ENCODE measurements around the gene NUP210. TPM values are rescaled to one million over a fixed set of nuclear protein-coding genes. Genes with fewer than 3 reads are reported as not detected.

The NUP210 gene
- total RNA-seq, 1 experiment from 2014 or later = 11.4 TPM

GRCh38 chr3:13292375-13292774, 127.7 kb downstream of the NUP210 start:
- CTCF ChIA-PET = no interaction called here

DNA sequence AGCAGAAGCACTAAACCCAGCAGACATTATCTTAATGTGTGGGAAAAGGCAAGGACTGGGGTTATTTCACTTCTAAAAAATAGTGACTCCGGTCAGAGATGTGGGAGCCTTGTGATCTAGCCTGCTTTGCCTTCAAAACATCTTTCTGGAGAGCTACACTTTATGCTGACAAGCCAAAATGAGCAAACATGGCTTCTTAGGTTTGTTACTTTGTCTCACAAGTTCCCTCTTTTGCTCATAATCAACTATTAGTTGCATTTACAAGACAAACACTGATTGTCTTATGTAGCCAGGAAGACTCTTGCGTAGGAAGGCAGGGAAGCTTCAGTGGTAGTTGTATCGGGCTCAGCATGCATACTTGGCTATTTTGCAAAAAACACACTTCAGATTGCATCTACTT, 129.2 kb downstream of the NUP210 start:
- no peaks in the 10 kb centered on the region for H3K4me1 ChIP-seq (ENCODE audit: insufficient read depth, low read length, poor library complexity, severe bottlenecking)
- H3K27ac ChIP-seq (ENCODE audit: low read depth, low read length, poor library complexity, severe bottlenecking) = no peak overlapping the region
- no peak overlapping the region for H3K4me3 ChIP-seq (ENCODE audit: low read depth, low read length, poor library complexity, severe bottlenecking)
- H3K9me3 ChIP-seq (ENCODE audit: low read depth, low read length, poor library complexity, severe bottlenecking) = peaks cover 12% of the 10 kb centered on the region
- CTCF ChIA-PET = interaction anchor here (0.7 kb wide), 1 partner anchor 81 kb away, joined by 3 read pairs; no protein-coding TSS in a partner anchor
- no peak for TF ChIP-seq EZH2 (IDR thresholded peaks at IDR 0.05; ENCODE audit: borderline replicate concordance, low read depth, low read length, poor library complexity, severe bottlenecking)
- TF ChIP-seq CTCF (conservative IDR thresholded peaks at IDR 0.05; ENCODE audit: low read depth, low read length) = no peak
- no peaks in the 10 kb centered on the region for H3K36me3 ChIP-seq (ENCODE audit: insufficient read depth, low read length, poor library complexity, severe bottlenecking)
- intact Hi-C loops (cut with micrococcal nuclease; ENCODE audit: unreplicated experiment) = no loop called here
- H3K27me3 ChIP-seq (replicated peaks; ENCODE audit: insufficient read depth, low read depth, low read length, poor library complexity) = no peaks in the 10 kb centered on the region
- POLR2A ChIA-PET (ENCODE audit: low non-redundant PET) = no interaction called here
- DNase-seq (ENCODE audit: low spot score) = no peak
- no TSS peak for BruUV-seq (replicated peaks)

More at GRCh38 chr3:13292375-13292774, 127.7 kb downstream of the NUP210 start:
- no peak overlapping the region for H3K27ac ChIP-seq (ENCODE audit: low read depth, low read length, poor library complexity, severe bottlenecking)
- TF ChIP-seq CTCF (conservative IDR thresholded peaks at IDR 0.05; ENCODE audit: low read depth, low read length) (no peak), EZH2 (IDR thresholded peaks at IDR 0.05; ENCODE audit: borderline replicate concordance, low read depth, low read length, poor library complexity, severe bottlenecking) (no peak)
- no peak for DNase-seq (ENCODE audit: low spot score)
- no peak overlapping the region for H3K4me3 ChIP-seq (ENCODE audit: low read depth, low read length, poor library complexity, severe bottlenecking)
- no peaks in the 10 kb centered on the region for H3K27me3 ChIP-seq (replicated peaks; ENCODE audit: insufficient read depth, low read depth, low read length, poor library complexity)
- POLR2A ChIA-PET (ENCODE audit: low non-redundant PET) = no interaction called here
- intact Hi-C loops (cut with micrococcal nuclease; ENCODE audit: unreplicated experiment) = no loop called here
- BruUV-seq (replicated peaks) = no TSS peak
- no peaks in the 10 kb centered on the region for H3K36me3 ChIP-seq (ENCODE audit: insufficient read depth, low read length, poor library complexity, severe bottlenecking)
- H3K4me1 ChIP-seq (ENCODE audit: insufficient read depth, low read length, poor library complexity, severe bottlenecking) = no peaks in the 10 kb centered on the region
- no peaks in the 10 kb centered on the region for H3K9me3 ChIP-seq (ENCODE audit: low read depth, low read length, poor library complexity, severe bottlenecking)

GRCh38 chr3:13289771-13290285, 130.3 kb downstream of the NUP210 start:
- H3K27ac ChIP-seq (ENCODE audit: low read depth, low read length, poor library complexity, severe bottlenecking) = no peak overlapping the region
- BruUV-seq (replicated peaks) = no TSS peak
- peaks cover 13% of the 10 kb centered on the region for H3K9me3 ChIP-seq (ENCODE audit: low read depth, low read length, poor library complexity, severe bottlenecking)
- CTCF ChIA-PET = interaction anchor here (0.6 kb wide), 1 partner anchor 46 kb away, joined by 3 read pairs; no protein-coding TSS in a partner anchor
- H3K4me1 ChIP-seq (ENCODE audit: insufficient read depth, low read length, poor library complexity, severe bottlenecking) = no peaks in the 10 kb centered on the region
- H3K27me3 ChIP-seq (replicated peaks; ENCODE audit: insufficient read depth, low read depth, low read length, poor library complexity) = no peaks in the 10 kb centered on the region
- no peak overlapping the region for H3K4me3 ChIP-seq (ENCODE audit: low read depth, low read length, poor library complexity, severe bottlenecking)
- POLR2A ChIA-PET (ENCODE audit: low non-redundant PET) = no interaction called here
- intact Hi-C loops (cut with micrococcal nuclease; ENCODE audit: unreplicated experiment) = no loop called here
- DNase-seq (ENCODE audit: low spot score) = no peak
- H3K36me3 ChIP-seq (ENCODE audit: insufficient read depth, low read length, poor library complexity, severe bottlenecking) = no peaks in the 10 kb centered on the region
- TF ChIP-seq CTCF (conservative IDR thresholded peaks at IDR 0.05; ENCODE audit: low read depth, low read length) (no peak), EZH2 (IDR thresholded peaks at IDR 0.05; ENCODE audit: borderline replicate concordance, low read depth, low read length, poor library complexity, severe bottlenecking) (no peak)

Data from A673 (cell line).